Peyer's patch (tissue), 4 donors: ENCODE measurements around the gene ELMOD3.

Experiments used
- POLR2A ChIP-seq, 2 donors: fragments of 450-650 bp; IDR thresholded peaks; one replicate each; pipeline ENCODE4 v1.5.1; 2017; ENCODE audit warnings: antibody characterized with exemption in 2 of 2, mild to moderate bottlenecking in 2 of 2, moderate library complexity in 2 of 2
- TF ChIP-seq, protein P1 (sequence below), 6 experiments: fragments of 450-650 bp in 4 of 6; fragments of 200-600 bp in 2 of 6; sonication (generic) in 1 of 6; IDR thresholded peaks; one replicate each; pipeline ENCODE4 v1.5.1; 2017 to 2019; ENCODE audit warnings: antibody characterized with exemption in 6 of 6, mild to moderate bottlenecking in 3 of 6, moderate library complexity in 1 of 6

DNA sequence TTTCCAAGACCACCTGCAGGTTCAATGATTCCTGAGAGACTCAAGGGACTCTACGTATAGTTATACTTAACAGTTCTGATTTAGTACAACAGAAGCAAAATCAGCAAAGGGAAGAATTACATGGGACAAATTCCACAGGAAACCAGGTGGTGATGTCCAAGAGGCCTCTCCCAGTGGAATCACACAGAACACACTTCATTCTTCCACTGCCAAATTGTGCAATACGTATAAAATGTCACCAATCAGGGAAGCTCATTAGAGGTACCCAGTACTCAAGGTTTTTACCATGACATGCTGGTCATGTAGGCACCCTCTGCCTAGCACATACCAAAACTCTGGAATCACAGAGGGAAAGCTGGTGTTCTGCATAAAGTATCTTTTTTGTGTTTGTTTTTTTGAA, 33.2 kb downstream of the ELMOD3 start:
- TF ChIP-seq POLR2A (IDR thresholded peaks at IDR 0.05): no peak
- TF ChIP-seq, protein P1, sequence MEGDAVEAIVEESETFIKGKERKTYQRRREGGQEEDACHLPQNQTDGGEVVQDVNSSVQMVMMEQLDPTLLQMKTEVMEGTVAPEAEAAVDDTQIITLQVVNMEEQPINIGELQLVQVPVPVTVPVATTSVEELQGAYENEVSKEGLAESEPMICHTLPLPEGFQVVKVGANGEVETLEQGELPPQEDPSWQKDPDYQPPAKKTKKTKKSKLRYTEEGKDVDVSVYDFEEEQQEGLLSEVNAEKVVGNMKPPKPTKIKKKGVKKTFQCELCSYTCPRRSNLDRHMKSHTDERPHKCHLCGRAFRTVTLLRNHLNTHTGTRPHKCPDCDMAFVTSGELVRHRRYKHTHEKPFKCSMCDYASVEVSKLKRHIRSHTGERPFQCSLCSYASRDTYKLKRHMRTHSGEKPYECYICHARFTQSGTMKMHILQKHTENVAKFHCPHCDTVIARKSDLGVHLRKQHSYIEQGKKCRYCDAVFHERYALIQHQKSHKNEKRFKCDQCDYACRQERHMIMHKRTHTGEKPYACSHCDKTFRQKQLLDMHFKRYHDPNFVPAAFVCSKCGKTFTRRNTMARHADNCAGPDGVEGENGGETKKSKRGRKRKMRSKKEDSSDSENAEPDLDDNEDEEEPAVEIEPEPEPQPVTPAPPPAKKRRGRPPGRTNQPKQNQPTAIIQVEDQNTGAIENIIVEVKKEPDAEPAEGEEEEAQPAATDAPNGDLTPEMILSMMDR (IDR thresholded peaks at IDR 0.05): no peak
